NCI-H82 (cell line): ENCODE measurements around the gene MVB12B.
A peak's percentile ranks its signal among the peaks of the same experiment; 100 is the strongest.

Experiments
- DNase-seq: peaks from one replicate; lab custom pipeline; 2025; lab: John Stamatoyannopoulos, UW

Gene MVB12B

GRCh38 chr9:126386776-126387175 lies 60.1 kb downstream of the MVB12B start:
- no peak for DNase-seq

- DNase-seq = no peak
Measured at GRCh38 chr9:126388964-126389708, 62.5 kb downstream of the MVB12B start.

- no peak for DNase-seq
Measured at GRCh38 chr9:126389992-126390391, 63.4 kb downstream of the MVB12B start.

- DNase-seq = no peak
Measured at GRCh38 chr9:126390923-126391322, 64.3 kb downstream of the MVB12B start.

GRCh38 chr9:126391713-126392661 lies 65.4 kb downstream of the MVB12B start:
- no peak for DNase-seq

GRCh38 chr9:126392662-126393371 lies 66.2 kb downstream of the MVB12B start:
- no peak for DNase-seq

- no peak for DNase-seq
Measured at GRCh38 chr9:126393876-126394275, 67.2 kb downstream of the MVB12B start.

- no peak for DNase-seq
Measured at GRCh38 chr9:126394802-126395201, 68.2 kb downstream of the MVB12B start.

GRCh38 chr9:126395439-126396212 lies 69.0 kb downstream of the MVB12B start:
- no peak for DNase-seq

- no peak for DNase-seq
Measured at GRCh38 chr9:126397056-126397455, 70.4 kb downstream of the MVB12B start.

- peak; percentile 69 for DNase-seq
Measured at GRCh38 chr9:126398403-126399058, 71.9 kb downstream of the MVB12B start.

- DNase-seq = no peak
Measured at GRCh38 chr9:126399251-126399650, 72.6 kb downstream of the MVB12B start.

GRCh38 chr9:126399789-126400188 lies 73.2 kb downstream of the MVB12B start:
- DNase-seq = no peak

- DNase-seq = no peak
Measured at GRCh38 chr9:126400571-126400970, 73.9 kb downstream of the MVB12B start.

GRCh38 chr9:126401107-126401506 lies 74.5 kb downstream of the MVB12B start:
- DNase-seq = no peak

GRCh38 chr9:126401581-126401980 lies 75.0 kb downstream of the MVB12B start:
- no peak for DNase-seq

GRCh38 chr9:126403397-126403796 lies 76.8 kb downstream of the MVB12B start:
- no peak for DNase-seq

- no peak for DNase-seq
Measured at GRCh38 chr9:126404459-126404858, 77.8 kb downstream of the MVB12B start.

- DNase-seq = no peak
Measured at GRCh38 chr9:126406075-126406667, 79.5 kb downstream of the MVB12B start.

- no peak for DNase-seq
Measured at GRCh38 chr9:126407114-126407870, 80.7 kb downstream of the MVB12B start.
